GM06990 (cell line): ENCODE results near the gene NR1D1.
A peak's percentile ranks its signal among the peaks of the same experiment; 100 is the strongest.

Experiments
- DNase-seq: peaks from one replicate; pipeline ENCODE4 v3.0.0-alpha.2; 2011; ENCODE audit not compliant: insufficient read length; ENCODE audit errors: extremely low read depth
- H3K27me3 ChIP-seq: replicated peaks from 2 replicates; pipeline ENCODE4 v1.6.0; 2011; ENCODE audit warnings: low read length; ENCODE audit not compliant: control insufficient read depth, insufficient read depth
- H3K36me3 ChIP-seq: 2 replicates; pipeline ENCODE4 v1.5.1; 2011; ENCODE audit warnings: low read length; ENCODE audit not compliant: control insufficient read depth, insufficient read depth
- H3K4me3 ChIP-seq: replicated peaks from 2 replicates; pipeline ENCODE4 v1.5.1; 2011; ENCODE audit warnings: low read depth, mild to moderate bottlenecking, control low read depth, low read length
- CTCF ChIP-seq: IDR thresholded peaks from 2 replicates; pipeline ENCODE4 v1.5.1; 2011; ENCODE audit warnings: low read length, control low read depth, mild to moderate bottlenecking, inconsistent platforms; ENCODE audit not compliant: insufficient read depth, poor library complexity, severe bottlenecking

The NR1D1 gene

GRCh38 chr17:40099619-40100418 lies 570 bp downstream of the NR1D1 start:
- H3K36me3 ChIP-seq = no peaks in the 10 kb centered on the region
- no peak for DNase-seq
- H3K4me3 ChIP-seq = peak overlapping the region; percentile 67
- H3K27me3 ChIP-seq = no peaks in the 10 kb centered on the region
- TF ChIP-seq CTCF = no peak

- DNase-seq = peak; percentile 99
- no peaks in the 10 kb centered on the region for H3K36me3 ChIP-seq
- H3K4me3 ChIP-seq = peak overlapping the region; percentile 67
- no peak for TF ChIP-seq CTCF
- H3K27me3 ChIP-seq = no peaks in the 10 kb centered on the region
These were observed 1.4 kb downstream of the NR1D1 start for GRCh38 chr17:40098846-40099618.

GRCh38 chr17:40097931-40098845 lies 2.2 kb downstream of the NR1D1 start:
- no peak for TF ChIP-seq CTCF
- Histone ChIP-seq H3K4me3 (peak overlapping the region; percentile 3), H3K27me3 (no peaks in the 10 kb centered on the region), H3K36me3 (peaks cover 3% of the 10 kb centered on the region)
- no peak for DNase-seq

- H3K27me3 ChIP-seq = no peaks in the 10 kb centered on the region
- no peak for TF ChIP-seq CTCF
- peaks cover 4% of the 10 kb centered on the region for H3K36me3 ChIP-seq
- peak overlapping the region; percentile 69 for H3K4me3 ChIP-seq
- DNase-seq = no peak
These were observed 3.3 kb downstream of the NR1D1 start for GRCh38 chr17:40097087-40097486.

- Histone ChIP-seq H3K36me3 (peaks cover 4% of the 10 kb centered on the region), H3K27me3 (no peaks in the 10 kb centered on the region), H3K4me3 (peak overlapping the region; percentile 69)
- TF ChIP-seq CTCF = no peak
- DNase-seq = peak; percentile 79
These were observed 4.2 kb downstream of the NR1D1 start for GRCh38 chr17:40095944-40096791.
